ENCODE measurements around the gene SEMA5A.

SEMA5A gene

DNA sequence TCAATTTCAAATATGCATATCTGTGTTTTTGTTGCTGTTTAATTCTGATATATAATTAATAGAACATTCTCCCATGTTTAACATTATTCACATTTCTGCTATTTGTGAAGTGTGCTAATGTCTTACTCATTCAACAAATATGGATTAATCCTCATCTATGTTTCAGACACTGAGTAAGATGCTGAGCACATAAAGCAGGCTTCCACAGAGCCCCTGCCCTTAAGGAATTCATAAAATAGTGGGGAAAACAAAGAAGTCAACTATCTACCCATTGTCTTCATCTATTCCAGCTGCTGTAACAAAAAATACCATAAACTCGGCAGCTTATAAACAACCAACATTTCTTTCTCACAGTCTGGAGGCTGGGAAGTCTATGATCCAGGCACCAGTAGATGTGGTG, 333.3 kb downstream of the SEMA5A start:
- DNase-seq (ENCODE audit: low read depth), result peak; percentile 43

DNA sequence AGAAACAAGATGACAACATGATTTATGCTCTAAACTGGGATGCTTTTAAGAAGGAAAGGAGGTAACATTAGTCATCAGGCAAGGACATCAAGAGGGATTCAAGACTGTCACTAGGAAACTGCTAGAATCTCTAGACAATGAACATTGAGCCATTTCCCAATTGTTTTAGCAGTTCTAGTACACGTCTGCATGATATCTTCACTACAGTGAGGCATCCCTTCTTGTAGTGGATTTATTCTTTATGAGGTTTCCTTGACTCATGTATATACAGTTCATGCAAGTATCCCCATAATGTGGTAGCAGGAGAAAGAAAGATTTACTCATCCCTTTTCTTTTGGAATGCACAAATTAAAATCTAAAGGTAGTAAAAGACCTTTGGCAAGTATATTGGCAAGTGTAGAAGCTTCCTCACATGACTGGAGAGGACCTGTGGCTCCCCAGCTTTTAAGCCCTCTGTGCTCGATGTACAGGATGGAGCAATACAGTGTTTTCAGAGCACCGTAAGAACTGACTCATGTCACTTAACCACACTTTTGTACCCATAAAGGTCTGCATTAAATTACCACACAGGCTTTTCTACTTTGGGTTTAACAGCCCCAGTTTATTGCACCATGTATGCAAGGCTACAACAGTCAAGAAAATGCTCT, 335.9 kb downstream of the SEMA5A start:
- DNase-seq (ENCODE audit: low read depth), result peak; percentile 37

DNA sequence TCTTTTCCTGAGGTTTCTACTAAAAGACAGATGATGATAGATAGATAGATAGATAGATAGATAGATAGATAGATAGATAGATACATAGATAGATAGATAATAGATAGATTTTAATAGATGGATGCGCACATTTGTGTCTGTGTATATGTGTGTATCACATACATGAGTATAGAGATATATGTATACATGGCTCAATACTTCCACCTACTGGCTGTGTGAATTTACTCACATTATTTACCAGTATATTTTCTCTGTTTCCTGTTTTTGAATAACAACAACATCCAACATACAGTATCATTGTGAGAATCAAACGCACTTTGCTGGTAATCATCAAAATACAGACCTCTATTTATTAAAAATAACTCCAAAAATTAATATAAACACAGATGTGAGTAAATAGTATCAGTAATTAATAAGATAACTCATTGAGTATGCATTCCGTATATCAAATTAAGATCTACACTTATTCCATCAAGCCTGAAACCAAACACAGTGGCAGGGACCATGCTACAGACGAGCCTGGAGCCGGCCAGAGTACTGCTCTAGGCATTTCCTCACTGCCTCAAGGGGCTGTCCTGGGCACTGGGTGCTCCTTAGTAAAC, 338.0 kb downstream of the SEMA5A start:
- peak; percentile 57 for DNase-seq (ENCODE audit: low read depth)

DNA sequence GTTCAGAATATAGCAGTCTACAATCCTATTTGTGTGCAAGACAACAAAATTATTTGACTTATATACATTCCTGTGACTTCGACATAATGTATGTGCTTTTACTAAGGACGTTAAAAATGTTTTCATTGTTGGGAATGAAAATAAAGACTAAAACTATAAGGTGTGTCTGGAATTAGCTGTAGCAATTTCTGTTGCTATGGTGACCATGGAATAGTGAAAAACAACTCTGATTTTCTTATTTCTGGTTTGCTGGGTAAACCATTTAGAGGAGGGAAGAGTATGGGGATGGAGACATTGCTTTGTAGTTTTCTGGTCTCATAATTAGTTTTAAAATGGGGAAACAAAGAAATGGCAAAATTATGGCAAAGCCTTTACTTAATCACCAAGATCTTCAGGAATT, 343.2 kb downstream of the SEMA5A start:
- DNase-seq (ENCODE audit: low read depth), result no peak

DNA sequence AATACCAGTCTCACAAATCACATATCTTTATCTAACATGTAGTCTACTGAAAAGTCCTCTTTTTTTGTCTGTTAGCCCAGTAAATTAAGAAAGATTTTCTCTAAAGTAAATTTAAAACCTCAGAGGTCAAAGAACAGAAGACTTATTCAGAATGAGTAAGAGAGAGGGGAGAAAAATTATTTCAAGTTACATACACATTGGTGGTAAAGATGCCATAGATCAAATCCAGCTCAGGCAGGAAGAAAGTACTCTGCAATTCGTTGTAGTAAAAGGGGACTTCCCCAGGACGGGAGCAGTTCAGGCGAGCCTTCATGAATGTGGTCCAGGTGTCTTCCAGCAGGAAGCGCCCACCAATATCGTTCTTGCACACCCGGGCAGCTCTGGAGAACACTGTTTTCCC, 344.1 kb downstream of the SEMA5A start:
- DNase-seq (ENCODE audit: low read depth), result peak; percentile 25

DNA sequence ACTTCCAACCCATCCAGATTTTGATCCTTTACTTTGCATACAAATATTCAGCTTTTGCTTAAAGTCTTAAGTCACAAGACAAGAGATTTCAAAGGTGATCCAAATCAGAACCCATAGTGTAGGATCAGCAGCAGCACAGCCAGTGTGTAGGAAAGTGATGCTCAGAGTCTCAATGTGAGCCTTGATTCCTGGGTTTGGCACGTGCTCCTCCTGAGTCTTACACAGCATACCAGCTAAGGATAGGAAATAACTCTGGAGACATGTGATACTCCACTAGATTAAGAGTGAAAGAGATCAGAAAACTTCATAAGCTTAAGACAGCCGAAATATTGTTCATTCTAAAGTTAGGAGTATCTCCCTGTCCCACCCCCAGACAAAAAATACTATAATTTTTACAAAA, 344.9 kb downstream of the SEMA5A start:
- DNase-seq (ENCODE audit: low read depth), result peak; percentile 33

DNA sequence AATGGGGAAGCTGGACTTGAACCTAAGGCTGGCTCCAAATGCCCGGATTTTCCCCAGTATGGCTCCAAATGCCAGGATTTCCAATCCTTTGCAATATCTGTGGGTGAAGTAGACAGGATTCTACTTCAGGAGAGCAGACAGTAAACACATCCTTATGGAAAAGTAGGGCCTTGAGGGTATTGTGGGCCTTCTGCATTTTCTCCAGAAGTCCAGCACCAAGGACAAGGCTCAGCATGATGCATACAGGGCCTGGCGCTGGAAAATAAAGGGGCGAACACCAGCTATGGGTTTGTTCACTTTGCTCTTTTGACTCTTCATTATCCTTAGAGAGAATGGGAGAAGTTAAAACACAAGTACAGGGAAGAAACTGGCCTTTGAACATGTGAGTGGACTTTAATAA, 347.5 kb downstream of the SEMA5A start:
- peak; percentile 51 for DNase-seq (ENCODE audit: low read depth)

DNA sequence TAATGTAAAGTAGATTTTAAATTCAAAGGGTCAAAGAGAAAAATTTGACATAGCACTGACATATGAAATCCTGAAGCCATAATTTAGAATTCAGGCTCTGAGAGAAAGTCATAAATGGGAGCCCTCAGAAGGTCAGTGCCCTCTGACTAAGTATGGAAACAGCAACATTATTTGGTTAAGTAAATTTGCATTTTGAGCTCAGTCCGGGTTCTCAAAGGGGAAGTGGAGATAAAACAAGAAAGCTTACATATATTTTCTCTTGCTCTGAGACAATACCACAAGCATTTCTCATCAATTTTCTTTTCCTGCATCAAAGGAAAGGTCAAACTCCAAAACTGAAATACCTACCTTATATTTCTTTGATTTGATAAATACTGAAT, 348.0 kb downstream of the SEMA5A start:
- peak; percentile 71 for DNase-seq (ENCODE audit: low read depth)

DNA sequence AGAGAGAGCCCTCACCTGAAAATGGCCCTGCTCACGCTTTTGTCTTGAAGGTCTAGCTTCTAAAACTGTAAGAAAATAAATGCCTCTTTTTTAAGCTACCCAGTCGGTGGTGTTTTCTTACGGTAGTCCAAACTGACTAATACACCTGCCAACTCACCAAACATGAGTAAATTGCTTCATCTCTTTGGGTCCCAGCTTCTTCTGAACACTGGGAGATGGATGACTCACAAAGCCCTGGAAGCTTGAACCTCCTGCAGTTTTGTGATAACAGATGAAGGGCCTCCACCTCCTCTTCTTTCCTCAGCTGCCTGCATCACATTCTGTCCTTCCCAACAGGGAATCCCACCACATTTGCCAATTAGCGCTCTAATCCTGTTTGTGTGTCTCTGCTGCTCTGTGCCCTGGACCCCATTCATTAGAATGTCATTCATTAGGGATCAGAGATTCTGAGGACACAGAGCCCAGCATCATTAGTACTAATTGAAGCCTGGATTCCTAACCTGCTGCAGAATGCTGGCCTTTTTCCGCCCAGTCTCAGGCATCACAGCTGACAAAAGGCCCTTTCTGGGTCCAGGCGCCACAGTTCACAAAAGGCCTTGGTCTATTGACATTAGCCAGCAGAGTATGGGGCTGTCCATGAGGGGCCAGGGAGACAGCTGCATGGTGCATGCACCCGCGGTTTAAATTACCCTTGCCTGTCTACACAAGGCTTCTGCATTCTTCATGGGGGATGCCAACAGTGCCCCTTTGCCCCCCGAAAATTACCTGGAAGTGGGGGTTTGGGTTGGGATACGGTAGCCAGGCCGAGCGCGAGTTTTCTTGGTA, 349.3 kb downstream of the SEMA5A start:
- peak; percentile 94 for DNase-seq (ENCODE audit: low read depth)

DNA sequence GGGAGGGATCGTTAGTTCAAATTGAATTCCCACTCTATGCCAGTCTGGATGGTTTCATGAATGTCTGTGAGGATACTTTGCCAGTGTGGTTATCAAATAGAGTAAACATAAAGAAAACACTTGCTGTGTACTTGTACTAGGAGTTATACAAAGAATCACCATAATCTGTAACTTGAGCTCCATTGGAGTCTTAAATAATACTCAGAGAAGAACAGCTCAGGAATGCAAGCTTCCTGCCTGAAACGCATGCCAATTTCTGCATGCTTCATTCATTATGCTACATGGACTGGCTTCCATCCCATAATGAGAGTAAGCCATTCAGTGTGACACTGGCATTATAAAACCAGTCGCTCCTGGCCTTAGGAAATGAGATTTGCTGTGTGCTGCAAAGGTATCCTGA, 351.4 kb downstream of the SEMA5A start:
- peak; percentile 75 for DNase-seq (ENCODE audit: low read depth)

DNA sequence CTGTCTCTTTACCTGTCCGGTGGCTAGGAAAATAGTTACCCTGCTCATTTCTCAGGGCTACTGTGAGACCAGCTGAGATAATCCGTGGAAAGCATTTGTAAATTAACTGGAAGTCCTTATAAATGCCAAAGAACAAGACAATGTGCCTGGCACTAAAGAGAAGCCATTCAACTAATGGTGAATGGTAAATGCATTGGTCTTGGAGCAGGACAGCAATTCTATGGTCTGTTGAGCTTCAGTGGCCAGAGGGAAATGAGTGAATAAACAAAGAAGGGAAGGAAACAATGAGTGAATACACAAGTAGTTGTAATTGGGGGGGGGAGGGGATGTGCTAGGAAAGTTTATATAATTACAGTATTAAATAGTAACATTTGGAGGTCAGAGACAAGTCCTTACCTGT, 353.6 kb downstream of the SEMA5A start:
- no peak for DNase-seq (ENCODE audit: low read depth)

DNA sequence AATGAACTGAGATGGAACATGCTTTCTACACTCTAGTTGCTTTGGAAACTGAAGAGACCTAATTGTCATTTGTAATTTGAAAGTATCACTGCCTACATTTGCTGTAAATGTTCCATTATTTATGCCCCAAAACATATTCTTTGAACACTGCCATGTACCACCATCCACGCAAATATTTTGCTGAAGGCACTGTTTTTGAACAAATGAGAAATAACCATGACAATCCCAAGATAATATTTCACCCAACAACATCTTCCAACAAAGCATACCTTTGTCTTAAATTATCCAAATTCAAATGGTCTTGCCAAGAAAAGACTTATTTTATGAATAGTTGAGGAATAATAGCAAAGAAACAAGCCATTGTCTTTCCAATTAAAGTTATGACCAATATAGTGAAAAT, 356.2 kb downstream of the SEMA5A start:
- DNase-seq (ENCODE audit: low read depth), result no peak

DNA sequence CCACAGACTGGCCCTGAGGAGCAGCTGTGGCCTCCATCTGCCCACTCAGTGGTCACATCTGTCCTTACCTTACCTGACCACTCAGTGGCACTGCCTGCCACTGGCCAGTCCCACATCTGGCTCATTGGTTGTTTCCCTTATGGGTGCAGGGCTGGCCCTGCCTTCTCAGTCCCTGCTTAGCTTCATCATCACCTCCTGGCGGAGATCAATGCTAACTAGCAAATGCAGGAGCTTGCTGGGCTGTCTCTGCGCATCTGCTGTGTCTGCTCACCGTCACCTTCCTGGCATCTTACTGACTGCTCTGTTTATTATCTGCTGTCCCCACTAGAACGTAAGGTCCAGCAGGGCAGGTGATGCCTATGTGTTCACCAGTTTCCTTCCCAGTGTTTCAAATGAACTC, 356.9 kb downstream of the SEMA5A start:
- DNase-seq (ENCODE audit: low read depth), result no peak

DNA sequence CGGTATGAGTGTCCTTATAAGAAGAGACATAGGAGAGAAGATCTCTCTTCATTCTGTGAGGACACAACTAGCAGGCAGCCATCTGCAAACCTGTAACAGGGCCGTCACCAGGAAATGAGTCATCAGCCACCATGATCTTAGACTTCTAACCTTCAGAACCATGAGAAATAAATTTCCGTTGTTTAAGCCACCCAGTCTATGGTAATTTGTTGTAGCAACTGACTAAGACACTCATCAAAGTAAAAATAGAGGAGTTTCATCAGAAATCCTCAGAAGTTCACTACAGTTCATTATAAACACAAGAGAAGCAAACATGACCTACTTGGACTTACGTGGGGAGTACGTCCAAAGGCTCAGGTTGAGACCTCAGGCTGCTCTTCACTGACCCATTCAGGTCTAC, 357.7 kb downstream of the SEMA5A start:
- DNase-seq (ENCODE audit: low read depth), result peak; percentile 95

DNA sequence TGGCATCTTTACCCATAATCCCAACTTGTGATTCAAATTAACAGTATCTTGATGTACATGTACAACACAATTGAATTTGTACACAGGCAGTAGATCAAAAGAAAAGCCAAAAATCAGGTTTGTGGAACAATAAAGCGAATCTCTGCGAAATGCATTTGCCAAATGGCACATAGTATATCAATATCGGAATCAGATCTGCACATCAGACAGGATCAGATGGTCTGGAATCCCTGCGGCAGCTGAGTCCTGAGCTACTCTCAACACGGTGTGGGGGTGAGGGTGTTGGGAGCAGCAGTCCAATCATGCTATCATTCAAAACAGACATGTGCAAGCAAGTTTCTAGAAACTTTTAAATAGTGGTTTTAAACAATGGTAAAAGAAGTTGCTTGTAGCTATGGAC, 358.3 kb downstream of the SEMA5A start:
- no peak for DNase-seq (ENCODE audit: low read depth)

DNA sequence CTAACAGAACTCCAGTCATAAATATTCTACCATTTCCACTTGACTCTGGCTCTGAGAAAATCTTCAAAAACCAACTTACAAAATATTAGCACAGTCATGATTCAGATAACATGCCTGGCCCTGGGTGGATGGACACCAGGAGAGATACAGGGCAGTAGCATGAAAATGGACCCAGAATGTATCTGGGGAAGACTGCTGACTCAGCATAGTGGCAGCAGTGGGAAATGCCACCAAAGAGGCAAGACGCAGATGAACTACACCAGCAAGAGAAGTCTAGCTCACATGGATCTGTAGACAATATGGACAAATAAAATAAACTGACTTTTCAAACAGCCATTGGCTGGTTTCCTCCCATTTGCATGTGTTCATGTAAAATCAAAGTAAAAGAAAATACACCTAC, 359.8 kb downstream of the SEMA5A start:
- DNase-seq (ENCODE audit: low read depth), result no peak

DNA sequence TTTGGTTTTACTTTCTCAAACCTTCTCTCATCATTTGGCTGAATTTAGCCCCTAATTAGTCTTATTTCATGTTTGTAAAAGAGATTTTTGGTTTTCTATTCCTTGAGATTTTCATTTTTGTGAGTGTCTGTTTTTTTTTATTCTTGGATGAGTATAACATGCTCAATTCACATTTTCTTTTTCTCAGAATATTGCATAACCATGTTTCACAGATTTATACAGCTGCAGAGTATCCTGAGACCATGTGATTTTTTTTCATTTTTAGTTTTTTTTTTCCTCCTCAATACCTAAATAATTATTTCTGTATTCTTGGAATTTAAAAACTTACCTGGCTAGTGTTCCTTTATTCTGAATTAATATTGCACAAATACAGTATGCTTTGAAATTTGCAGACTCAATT, 361.9 kb downstream of the SEMA5A start:
- DNase-seq (ENCODE audit: low read depth), result no peak

DNA sequence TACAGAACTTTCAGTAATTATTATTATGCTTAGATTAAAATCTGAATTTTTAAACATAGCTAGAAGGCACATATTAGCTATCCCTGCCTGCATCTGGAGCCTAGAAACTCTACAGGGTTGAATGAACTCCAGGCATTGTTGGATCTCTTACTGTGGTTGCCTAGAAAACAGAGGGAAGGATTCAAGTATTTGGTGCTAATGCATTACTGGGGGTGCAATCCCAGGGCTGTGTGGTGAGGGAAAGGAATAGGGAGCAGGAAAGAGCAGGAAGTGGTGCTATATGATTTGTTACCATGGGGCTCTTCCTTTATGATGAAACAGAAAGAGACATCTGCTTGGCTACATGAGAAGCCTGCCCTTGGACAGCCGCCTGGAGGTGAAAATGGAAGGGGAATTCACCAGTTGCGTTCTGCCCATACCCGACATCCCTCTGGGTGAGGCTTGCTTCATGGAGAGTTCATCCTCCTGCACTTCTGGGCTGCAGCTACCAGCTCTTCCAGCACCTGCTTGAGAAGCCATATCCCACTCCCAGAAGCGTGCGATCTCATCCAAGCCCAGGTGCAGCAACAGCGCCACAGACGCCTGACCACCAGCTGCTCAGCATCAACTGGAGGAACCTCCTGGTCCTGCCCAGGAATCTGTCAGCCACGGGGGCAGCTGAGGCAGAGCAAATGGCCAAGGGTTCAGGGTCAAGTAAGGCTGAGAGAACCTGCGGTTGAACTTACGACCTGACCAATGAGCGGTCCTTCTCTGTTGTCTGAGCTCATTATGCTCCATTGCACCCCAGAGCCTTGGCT, 362.8 kb downstream of the SEMA5A start:
- no peak for DNase-seq (ENCODE audit: low read depth)

DNA sequence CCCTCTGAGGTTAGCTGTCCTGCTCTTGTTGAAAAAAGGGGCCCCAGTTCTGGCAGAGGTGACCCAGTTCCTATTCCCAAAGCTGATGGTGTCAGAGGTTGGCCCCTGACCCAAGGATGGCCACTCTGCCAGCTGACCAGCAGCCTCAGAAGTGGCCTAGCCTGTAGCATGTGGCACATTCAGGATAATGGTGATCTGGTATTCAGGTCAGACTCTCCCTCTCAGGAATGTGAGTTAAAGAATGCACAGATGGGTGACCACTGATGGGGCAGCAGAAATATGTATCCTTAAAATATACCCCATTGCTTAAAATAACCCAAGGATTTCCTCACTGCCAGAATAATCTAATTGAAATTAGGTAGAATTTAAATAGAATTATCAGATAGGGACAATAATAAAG, 369.2 kb downstream of the SEMA5A start:
- no peak for DNase-seq (ENCODE audit: low read depth)

DNA sequence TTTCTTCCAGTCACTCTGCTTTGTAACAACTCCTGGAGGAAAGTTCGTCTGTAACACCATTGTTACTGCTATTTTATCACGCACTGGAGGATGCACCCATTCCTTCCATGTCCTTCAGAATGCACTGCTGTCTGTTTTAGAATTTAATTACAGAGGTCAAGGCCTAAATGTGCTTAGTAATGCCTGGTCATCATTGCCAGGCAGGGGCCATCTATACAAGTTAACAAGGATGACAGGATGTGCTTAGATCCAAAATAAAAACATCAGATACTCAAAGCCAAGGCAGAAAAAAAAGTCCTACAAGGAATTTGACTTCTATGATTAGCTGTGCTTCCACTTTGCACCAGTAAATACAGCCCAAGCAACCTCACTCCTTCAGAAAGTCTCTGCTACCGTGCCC, 371.4 kb downstream of the SEMA5A start:
- no peak for DNase-seq (ENCODE audit: low read depth)

DNA sequence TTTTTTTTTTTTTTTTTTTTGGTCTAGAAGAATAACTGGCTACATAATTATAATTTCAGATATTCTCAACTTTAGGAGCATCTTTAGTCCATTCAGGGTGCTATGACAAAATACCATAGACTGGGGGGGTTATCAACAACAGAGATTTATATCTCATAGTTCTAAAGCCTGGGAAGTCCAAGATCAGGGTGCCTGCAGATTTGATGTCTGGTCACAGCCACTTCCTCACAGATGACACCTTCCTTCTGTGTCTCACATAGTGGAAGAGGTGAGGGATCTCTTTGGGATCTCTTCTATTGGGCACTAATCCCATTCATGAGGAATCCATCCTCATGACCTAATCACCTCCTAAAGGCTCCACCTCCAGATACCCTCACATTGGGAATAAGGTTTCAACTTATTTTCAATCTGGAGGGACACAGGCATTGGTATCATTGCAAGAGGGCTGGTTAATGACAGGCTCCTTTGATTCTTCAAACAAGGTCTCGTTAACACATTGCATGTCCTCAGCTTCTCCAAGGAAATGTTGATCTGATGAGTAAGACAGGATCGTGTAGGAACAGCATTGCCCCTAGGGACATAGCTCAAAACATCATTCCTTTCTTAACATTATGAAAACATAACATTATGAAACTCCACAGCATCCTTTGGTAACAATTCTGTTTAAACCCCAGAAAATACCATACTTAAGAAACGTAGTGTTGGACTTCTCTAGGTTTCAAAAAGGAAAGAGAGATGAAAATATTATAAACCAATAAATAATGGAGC, 372.4 kb downstream of the SEMA5A start:
- peak; percentile 80 for DNase-seq (ENCODE audit: low read depth)

DNA sequence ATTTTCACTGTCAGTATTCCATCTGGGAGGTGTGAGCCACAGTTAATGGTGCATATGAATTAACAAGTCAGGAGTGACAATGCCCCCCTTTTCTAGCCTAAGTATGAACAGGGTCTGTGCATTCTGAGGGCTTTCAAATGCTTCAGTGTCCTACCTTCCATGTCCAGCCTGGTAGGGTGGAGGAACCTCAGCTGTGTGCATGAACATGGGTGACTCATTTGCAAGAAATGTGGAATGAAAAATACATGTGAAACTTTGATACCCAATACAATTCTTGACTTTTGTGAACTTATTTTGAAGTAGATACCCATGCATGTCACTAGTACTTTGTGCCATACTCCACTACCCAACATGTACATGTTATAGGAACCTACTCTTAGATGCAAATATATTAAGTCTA, 375.8 kb downstream of the SEMA5A start:
- DNase-seq (ENCODE audit: low read depth), result peak; percentile 41
